SKM-1 treated with dmso at 0.1 percent for 144 hours (cell line): ENCODE results near the gene DIABLO.
"Not testable (repeated sequence)": the region's sequence is repeated elsewhere in the genome, so short reads cannot be mapped to it uniquely, and the experiment has no call there.

Source experiments
- DNase-seq: peaks from one replicate; lab custom pipeline; 2025; ENCODE audit not compliant: unreplicated experiment; lab: John Stamatoyannopoulos, UW

The DIABLO gene

GRCh38 chr12:122215771-122216170 is 10.1 kb downstream of the DIABLO start:
- no peak for DNase-seq

- DNase-seq, result no peak
Observed at GRCh38 chr12:122208073-122208820, 17.6 kb downstream of the DIABLO start.

GRCh38 chr12:122207391-122207790 is 18.5 kb downstream of the DIABLO start:
- DNase-seq, result no peak

- DNase-seq, result no peak
Observed at GRCh38 chr12:122206976-122207375, 18.9 kb downstream of the DIABLO start.

GRCh38 chr12:122206111-122206881 is 19.6 kb downstream of the DIABLO start:
- no peak for DNase-seq

GRCh38 chr12:122205053-122205925 is 20.6 kb downstream of the DIABLO start:
- DNase-seq, result no peak

- DNase-seq, result no peak
Observed at GRCh38 chr12:122204167-122205052, 21.4 kb downstream of the DIABLO start.

- DNase-seq, result no peak
Observed at GRCh38 chr12:122203301-122204166, 22.3 kb downstream of the DIABLO start, which contains the start of gene B3GNT4. Gene B3GNT4, plus strand, starts transcription at chr12:122203709. Its CDS starts 910 bp downstream, at chr12:122204619.

GRCh38 chr12:122202811-122203210 is 23.0 kb downstream of the DIABLO start:
- DNase-seq, result not testable (repeated sequence)

- no peak for DNase-seq
Observed at GRCh38 chr12:122202017-122202416, 23.8 kb downstream of the DIABLO start.

- no peak for DNase-seq
Observed at GRCh38 chr12:122201381-122201780, 24.5 kb downstream of the DIABLO start.

- DNase-seq, result no peak
Observed at GRCh38 chr12:122200541-122201175, 25.2 kb downstream of the DIABLO start.

GRCh38 chr12:122199484-122200355 is 26.1 kb downstream of the DIABLO start:
- no peak for DNase-seq

- no peak for DNase-seq
Observed at GRCh38 chr12:122197612-122197966, 28.3 kb downstream of the DIABLO start.

GRCh38 chr12:122195405-122195804 is 30.4 kb downstream of the DIABLO start:
- DNase-seq, result no peak

- DNase-seq, result no peak
Observed at GRCh38 chr12:122194804-122195203, 31.0 kb downstream of the DIABLO start.

GRCh38 chr12:122192441-122192840 is 33.4 kb downstream of the DIABLO start:
- DNase-seq, result no peak
